GM04503 (cell line): ENCODE measurements around the gene DOP1A.
A peak's percentile ranks its signal among the peaks of the same experiment; 100 is the strongest.

ENCODE experiments used
- DNase-seq: peaks from one replicate; pipeline ENCODE4 v3.0.0-alpha.2; 2012; ENCODE audit warnings: low read depth

Gene DOP1A

GRCh38 chr6:83198486-83199172 lies 131.2 kb downstream of the DOP1A start:
- DNase-seq, result no peak

GRCh38 chr6:83199173-83199862 lies 131.8 kb downstream of the DOP1A start:
- DNase-seq, result no peak

- DNase-seq, result no peak
Observed at GRCh38 chr6:83199863-83200225, 132.4 kb downstream of the DOP1A start.

- no peak for DNase-seq
Observed at GRCh38 chr6:83202031-83202430, 134.6 kb downstream of the DOP1A start.

GRCh38 chr6:83215131-83216047 lies 147.9 kb downstream of the DOP1A start:
- peak; percentile 44 for DNase-seq

GRCh38 chr6:83216806-83217205 lies 149.3 kb downstream of the DOP1A start:
- no peak for DNase-seq
